H1 (cell line): Measurements from ENCODE around the gene APEH. TPM values are rescaled to one million over a fixed set of nuclear protein-coding genes. Genes with fewer than 3 reads are reported as not detected.

Experiments
- EZH2 ChIP-seq: fragments of 200-600 bp; sonication (generic); IDR thresholded peaks from 2 replicates; pipeline ENCODE4 v1.7.1; 2012; ENCODE audit warnings: low read depth, mild to moderate bottlenecking, moderate library complexity, low read length, inconsistent platforms; ENCODE audit not compliant: severe bottlenecking
- HDAC6 ChIP-seq: IDR thresholded peaks from one replicate; pipeline ENCODE4 v1.7.1; 2012; ENCODE audit warnings: low read depth, mild to moderate bottlenecking, inconsistent platforms, low read length, moderate library complexity
- KDM4A ChIP-seq: IDR thresholded peaks from one replicate; pipeline ENCODE4 v1.7.1; 2012; ENCODE audit warnings: low read depth, mild to moderate bottlenecking, moderate library complexity, low read length, inconsistent platforms; ENCODE audit not compliant: severe bottlenecking
- RXRA ChIP-seq: IDR thresholded peaks from 2 replicates; pipeline ENCODE4 v1.6.1; 2011; ENCODE audit warnings: low read depth, mild to moderate bottlenecking, low read length, moderate library complexity; ENCODE audit not compliant: insufficient read depth
- polyA plus RNA-seq, 7 experiments: library from polyadenylated mRNA; depleted of rRNA in 3 of 7; stranded (reverse) in 5 of 7; unstranded in 2 of 7; fragments of >200 nt in 5 of 7; fragments of 200-250 nt in 2 of 7; gene quantifications; 1 replicate in 5 of 7; 2 replicates in 1 of 7; 4 replicates in 1 of 7; pipeline versions ENCODE4 v1.2.1 to v1.2.3, GENCODE V29; 2011 to 2013; ENCODE audit warnings: missing spikeins in 2 of 7, mixed read lengths in 2 of 7
- total RNA-seq: library from RNA; stranded (reverse); fragmentation: NEBNext Ultra II Directional; extraction: Animal tissue kit (Norgen Biotek cat#: 25700); gene quantifications from 2 replicates; pipeline ENCODE4 v1.2.1, GENCODE V29; 2021
- TF ChIP-seq, protein P1 (sequence below): fragments of 300-600 bp; sonication (generic); IDR thresholded peaks from 2 replicates; pipeline ENCODE4 v1.7.1; 2012; ENCODE audit warnings: low read length, moderate library complexity, mild to moderate bottlenecking, inconsistent platforms; ENCODE audit not compliant: insufficient replicate concordance

Gene APEH
- total and polyA plus RNA-seq, 2 of the 8 experiments (the other 6 are each of a cell fraction or from before 2014, with no cell fraction given): 222 to 260 TPM

DNA sequence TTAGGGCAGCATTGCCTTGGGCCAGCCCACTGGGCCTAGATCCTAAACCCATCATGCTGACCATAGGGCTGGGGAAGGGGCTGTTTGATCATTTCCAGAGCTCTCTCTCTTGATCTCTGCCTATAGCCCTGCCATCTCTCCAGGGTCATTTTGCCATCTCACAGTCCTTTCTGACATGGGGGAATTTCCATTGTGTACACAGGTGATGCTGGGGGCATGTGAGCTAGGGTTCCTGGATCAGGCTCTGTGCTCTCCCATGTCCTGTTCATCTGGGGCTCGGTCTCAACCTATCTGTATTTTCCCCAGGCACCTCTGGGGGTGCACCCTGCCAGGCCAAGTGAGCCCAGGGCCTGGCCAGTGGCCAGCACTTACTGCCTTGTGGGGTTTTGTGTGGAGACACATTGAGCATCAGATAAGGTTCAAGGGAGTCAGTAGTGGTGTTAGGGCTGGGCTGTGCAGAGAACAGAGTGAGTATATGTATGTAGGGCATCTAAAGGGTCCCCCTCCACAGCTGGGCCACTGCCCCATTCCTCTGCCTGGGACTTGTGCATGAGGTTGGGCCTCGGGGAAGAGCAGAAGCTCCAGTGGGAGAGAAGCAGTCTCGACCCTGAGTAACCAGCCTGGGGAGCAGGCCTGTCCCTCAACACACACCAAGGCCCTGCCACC is 25.7 kb upstream of the APEH start (continued):
- TF ChIP-seq, protein P1, sequence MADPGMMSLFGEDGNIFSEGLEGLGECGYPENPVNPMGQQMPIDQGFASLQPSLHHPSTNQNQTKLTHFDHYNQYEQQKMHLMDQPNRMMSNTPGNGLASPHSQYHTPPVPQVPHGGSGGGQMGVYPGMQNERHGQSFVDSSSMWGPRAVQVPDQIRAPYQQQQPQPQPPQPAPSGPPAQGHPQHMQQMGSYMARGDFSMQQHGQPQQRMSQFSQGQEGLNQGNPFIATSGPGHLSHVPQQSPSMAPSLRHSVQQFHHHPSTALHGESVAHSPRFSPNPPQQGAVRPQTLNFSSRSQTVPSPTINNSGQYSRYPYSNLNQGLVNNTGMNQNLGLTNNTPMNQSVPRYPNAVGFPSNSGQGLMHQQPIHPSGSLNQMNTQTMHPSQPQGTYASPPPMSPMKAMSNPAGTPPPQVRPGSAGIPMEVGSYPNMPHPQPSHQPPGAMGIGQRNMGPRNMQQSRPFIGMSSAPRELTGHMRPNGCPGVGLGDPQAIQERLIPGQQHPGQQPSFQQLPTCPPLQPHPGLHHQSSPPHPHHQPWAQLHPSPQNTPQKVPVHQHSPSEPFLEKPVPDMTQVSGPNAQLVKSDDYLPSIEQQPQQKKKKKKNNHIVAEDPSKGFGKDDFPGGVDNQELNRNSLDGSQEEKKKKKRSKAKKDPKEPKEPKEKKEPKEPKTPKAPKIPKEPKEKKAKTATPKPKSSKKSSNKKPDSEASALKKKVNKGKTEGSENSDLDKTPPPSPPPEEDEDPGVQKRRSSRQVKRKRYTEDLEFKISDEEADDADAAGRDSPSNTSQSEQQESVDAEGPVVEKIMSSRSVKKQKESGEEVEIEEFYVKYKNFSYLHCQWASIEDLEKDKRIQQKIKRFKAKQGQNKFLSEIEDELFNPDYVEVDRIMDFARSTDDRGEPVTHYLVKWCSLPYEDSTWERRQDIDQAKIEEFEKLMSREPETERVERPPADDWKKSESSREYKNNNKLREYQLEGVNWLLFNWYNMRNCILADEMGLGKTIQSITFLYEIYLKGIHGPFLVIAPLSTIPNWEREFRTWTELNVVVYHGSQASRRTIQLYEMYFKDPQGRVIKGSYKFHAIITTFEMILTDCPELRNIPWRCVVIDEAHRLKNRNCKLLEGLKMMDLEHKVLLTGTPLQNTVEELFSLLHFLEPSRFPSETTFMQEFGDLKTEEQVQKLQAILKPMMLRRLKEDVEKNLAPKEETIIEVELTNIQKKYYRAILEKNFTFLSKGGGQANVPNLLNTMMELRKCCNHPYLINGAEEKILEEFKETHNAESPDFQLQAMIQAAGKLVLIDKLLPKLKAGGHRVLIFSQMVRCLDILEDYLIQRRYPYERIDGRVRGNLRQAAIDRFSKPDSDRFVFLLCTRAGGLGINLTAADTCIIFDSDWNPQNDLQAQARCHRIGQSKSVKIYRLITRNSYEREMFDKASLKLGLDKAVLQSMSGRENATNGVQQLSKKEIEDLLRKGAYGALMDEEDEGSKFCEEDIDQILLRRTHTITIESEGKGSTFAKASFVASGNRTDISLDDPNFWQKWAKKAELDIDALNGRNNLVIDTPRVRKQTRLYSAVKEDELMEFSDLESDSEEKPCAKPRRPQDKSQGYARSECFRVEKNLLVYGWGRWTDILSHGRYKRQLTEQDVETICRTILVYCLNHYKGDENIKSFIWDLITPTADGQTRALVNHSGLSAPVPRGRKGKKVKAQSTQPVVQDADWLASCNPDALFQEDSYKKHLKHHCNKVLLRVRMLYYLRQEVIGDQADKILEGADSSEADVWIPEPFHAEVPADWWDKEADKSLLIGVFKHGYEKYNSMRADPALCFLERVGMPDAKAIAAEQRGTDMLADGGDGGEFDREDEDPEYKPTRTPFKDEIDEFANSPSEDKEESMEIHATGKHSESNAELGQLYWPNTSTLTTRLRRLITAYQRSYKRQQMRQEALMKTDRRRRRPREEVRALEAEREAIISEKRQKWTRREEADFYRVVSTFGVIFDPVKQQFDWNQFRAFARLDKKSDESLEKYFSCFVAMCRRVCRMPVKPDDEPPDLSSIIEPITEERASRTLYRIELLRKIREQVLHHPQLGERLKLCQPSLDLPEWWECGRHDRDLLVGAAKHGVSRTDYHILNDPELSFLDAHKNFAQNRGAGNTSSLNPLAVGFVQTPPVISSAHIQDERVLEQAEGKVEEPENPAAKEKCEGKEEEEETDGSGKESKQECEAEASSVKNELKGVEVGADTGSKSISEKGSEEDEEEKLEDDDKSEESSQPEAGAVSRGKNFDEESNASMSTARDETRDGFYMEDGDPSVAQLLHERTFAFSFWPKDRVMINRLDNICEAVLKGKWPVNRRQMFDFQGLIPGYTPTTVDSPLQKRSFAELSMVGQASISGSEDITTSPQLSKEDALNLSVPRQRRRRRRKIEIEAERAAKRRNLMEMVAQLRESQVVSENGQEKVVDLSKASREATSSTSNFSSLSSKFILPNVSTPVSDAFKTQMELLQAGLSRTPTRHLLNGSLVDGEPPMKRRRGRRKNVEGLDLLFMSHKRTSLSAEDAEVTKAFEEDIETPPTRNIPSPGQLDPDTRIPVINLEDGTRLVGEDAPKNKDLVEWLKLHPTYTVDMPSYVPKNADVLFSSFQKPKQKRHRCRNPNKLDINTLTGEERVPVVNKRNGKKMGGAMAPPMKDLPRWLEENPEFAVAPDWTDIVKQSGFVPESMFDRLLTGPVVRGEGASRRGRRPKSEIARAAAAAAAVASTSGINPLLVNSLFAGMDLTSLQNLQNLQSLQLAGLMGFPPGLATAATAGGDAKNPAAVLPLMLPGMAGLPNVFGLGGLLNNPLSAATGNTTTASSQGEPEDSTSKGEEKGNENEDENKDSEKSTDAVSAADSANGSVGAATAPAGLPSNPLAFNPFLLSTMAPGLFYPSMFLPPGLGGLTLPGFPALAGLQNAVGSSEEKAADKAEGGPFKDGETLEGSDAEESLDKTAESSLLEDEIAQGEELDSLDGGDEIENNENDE: no peak
- TF ChIP-seq KDM4A (no peak), RXRA (no peak), HDAC6 (no peak), EZH2 (no peak)
- TF ChIP-seq, all 59 proteins: peak for 0
